Esophagus muscularis mucosa (tissue), 4 donors: ENCODE results near the gene CXXC4. TPM values are rescaled to one million over a fixed set of nuclear protein-coding genes. Genes with fewer than 3 reads are reported as not detected.

ENCODE experiments used
- DNase-seq: peaks from one replicate; pipeline ENCODE4 v3.0.0-alpha.2; 2017; ENCODE audit errors: extremely low spot score
- H3K27ac ChIP-seq, 4 donors: fragments of 200-600 bp; sonication (generic); replicated peaks in 1 of 4; 1 replicate in 3 of 4; 2 replicates in 1 of 4; pipeline ENCODE4 v1.5.1; 2016 to 2019; ENCODE audit warnings: mild to moderate bottlenecking in 1 of 4
- H3K27me3 ChIP-seq, 4 donors: fragments of 200-600 bp; sonication (generic); one replicate each; pipeline versions ENCODE4 v1.5.1 to v1.6.0; 2016 to 2019
- H3K36me3 ChIP-seq, 4 donors: fragments of 200-600 bp; sonication (generic); one replicate each; pipeline ENCODE4 v1.5.1; 2016 to 2019
- H3K4me1 ChIP-seq, 4 donors: fragments of 200-600 bp; sonication (generic); one replicate each; pipeline ENCODE4 v1.5.1; 2016 to 2019
- H3K4me3 ChIP-seq, 4 donors: fragments of 200-600 bp; sonication (generic); 1 replicate in 2 of 4; 2 replicates in 2 of 4; pipeline ENCODE4 v1.5.1; 2016 to 2019; ENCODE audit warnings: mild to moderate bottlenecking in 4 of 4, moderate library complexity in 1 of 4
- H3K9me3 ChIP-seq, 4 donors: fragments of 200-600 bp; sonication (generic); 1 replicate in 3 of 4; 2 replicates in 1 of 4; pipeline ENCODE4 v1.5.1; 2016 to 2019
- EP300 ChIP-seq: sonication (generic); formaldehyde crosslinking; IDR thresholded peaks from one replicate; pipeline ENCODE4 v1.6.1; 2017; ENCODE audit warnings: antibody characterized with exemption
- POLR2A ChIP-seq: fragments of 450-650 bp; IDR thresholded peaks from one replicate; pipeline ENCODE4 v1.6.1; 2017; ENCODE audit warnings: antibody characterized with exemption, moderate library complexity, mild to moderate bottlenecking, low read depth
- POLR2AphosphoS5 ChIP-seq, 2 donors: sonication (generic); formaldehyde crosslinking; IDR thresholded peaks; one replicate each; pipeline ENCODE4 v1.6.1; 2017; ENCODE audit warnings: antibody characterized with exemption in 2 of 2
- WGBS: methylation state at CpG from one replicate; pipeline ENCODE4 v1.1.5; 2018; 5-methylcytosine and 5-hydroxymethylcytosine counted together
- intact Hi-C: fragments of 100-400 bp; cut with DNase I; formaldehyde crosslinking; loops from one replicate; pipeline ENCODE4 v1.15.1; 2023
- total RNA-seq, 4 donors: library from RNA; depleted of rRNA; stranded (reverse); fragments of >200 nt; gene quantifications; one replicate each; pipeline versions ENCODE4 v1.1.0 to v1.2.1, GENCODE V29; 2016
- TF ChIP-seq, protein P1 (sequence below), 3 experiments: fragments of 200-600 bp in 2 of 3; fragments of 450-650 bp in 1 of 3; sonication (generic) in 2 of 3; IDR thresholded peaks; one replicate each; pipeline ENCODE4 v1.5.1; 2017 to 2019; ENCODE audit warnings: antibody characterized with exemption in 3 of 3, mild to moderate bottlenecking in 2 of 3, moderate library complexity in 1 of 3

CXXC4 gene
- total RNA-seq, 4 donors from 2014 or later: 1.7 to 3.3 (median 2.9) TPM

DNA sequence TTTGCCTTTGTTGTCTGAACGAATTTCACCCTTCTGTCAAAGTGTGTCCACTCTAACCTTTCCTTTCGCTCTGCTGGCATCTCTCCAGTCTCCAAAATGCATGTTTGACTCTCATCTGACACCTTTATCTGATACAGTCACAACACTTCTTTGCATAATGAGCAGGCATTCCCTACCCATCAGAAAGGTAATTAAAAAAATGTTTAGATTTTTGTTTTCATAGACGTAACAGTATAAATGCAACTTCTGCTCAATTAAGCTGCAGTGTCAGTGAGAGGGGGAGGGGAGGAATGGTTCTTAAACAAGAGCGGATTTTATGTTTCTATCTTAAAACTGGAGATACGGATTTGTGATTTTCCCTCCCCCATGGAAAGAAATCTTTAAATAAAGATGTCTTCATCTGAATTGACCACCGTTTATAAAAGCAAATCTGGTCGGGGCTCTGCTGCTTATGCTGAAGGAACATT lies 70.2 kb downstream of the CXXC4 start:
- H3K4me3 ChIP-seq: peak overlapping the region; percentile 40 to 54 (median 46)
- peaks cover 0 to 18% (median 11%) of the 10 kb centered on the region in 4 donors for H3K4me1 ChIP-seq
- TF ChIP-seq, protein P1, sequence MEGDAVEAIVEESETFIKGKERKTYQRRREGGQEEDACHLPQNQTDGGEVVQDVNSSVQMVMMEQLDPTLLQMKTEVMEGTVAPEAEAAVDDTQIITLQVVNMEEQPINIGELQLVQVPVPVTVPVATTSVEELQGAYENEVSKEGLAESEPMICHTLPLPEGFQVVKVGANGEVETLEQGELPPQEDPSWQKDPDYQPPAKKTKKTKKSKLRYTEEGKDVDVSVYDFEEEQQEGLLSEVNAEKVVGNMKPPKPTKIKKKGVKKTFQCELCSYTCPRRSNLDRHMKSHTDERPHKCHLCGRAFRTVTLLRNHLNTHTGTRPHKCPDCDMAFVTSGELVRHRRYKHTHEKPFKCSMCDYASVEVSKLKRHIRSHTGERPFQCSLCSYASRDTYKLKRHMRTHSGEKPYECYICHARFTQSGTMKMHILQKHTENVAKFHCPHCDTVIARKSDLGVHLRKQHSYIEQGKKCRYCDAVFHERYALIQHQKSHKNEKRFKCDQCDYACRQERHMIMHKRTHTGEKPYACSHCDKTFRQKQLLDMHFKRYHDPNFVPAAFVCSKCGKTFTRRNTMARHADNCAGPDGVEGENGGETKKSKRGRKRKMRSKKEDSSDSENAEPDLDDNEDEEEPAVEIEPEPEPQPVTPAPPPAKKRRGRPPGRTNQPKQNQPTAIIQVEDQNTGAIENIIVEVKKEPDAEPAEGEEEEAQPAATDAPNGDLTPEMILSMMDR (IDR thresholded peaks at IDR 0.05): no peak
- TF ChIP-seq POLR2AphosphoS5 (IDR thresholded peaks at IDR 0.05) (no peak), EP300 (no peak), POLR2A (no peak)

DNA sequence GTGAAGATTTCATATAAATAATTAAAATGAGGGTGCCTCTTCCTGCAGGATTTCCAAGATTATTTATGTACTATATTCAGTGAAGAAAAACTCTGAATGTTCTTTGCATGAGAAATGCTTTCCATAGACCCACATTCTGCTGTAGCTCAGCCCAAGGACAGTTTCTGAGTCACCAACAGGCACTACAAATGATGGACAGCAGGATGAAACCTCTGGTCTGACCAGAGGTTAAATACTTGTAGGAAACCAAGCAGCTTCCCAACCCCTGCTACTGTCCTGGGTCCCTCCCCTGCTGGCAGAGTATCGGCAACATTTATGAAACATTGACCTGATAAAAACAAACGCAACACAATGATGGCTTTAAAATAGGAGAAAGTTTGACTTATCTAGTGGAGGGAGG lies 73.1 kb downstream of the CXXC4 start:
- no peak overlapping the region for H3K4me3 ChIP-seq
- intact Hi-C loops: no loop called here
- H3K9me3 ChIP-seq: no peaks in the 10 kb centered on the region
- TF ChIP-seq EP300 (no peak), POLR2AphosphoS5 (IDR thresholded peaks at IDR 0.05) (no peak), POLR2A (no peak)
- TF ChIP-seq, protein P1 (IDR thresholded peaks at IDR 0.05): no peak
- peaks cover 0 to 18% (median 11%) of the 10 kb centered on the region in 4 donors for H3K4me1 ChIP-seq
- H3K36me3 ChIP-seq: no peaks in the 10 kb centered on the region
- H3K27me3 ChIP-seq: no peaks in the 10 kb centered on the region
- 81% methylated on average over 2 of the region's 2 CpGs for WGBS
- DNase-seq: no peak
- H3K27ac ChIP-seq: no peak overlapping the region

More for the DNA sequence above, 70.2 kb downstream of the CXXC4 start:
- no peak for DNase-seq
- no peak overlapping the region for H3K27ac ChIP-seq
- intact Hi-C loops: no loop called here
- no peaks in the 10 kb centered on the region for H3K27me3 ChIP-seq
- no peaks in the 10 kb centered on the region for H3K9me3 ChIP-seq
- H3K36me3 ChIP-seq: no peaks in the 10 kb centered on the region
- 24% methylated on average over 7 of the region's 7 CpGs for WGBS

DNA sequence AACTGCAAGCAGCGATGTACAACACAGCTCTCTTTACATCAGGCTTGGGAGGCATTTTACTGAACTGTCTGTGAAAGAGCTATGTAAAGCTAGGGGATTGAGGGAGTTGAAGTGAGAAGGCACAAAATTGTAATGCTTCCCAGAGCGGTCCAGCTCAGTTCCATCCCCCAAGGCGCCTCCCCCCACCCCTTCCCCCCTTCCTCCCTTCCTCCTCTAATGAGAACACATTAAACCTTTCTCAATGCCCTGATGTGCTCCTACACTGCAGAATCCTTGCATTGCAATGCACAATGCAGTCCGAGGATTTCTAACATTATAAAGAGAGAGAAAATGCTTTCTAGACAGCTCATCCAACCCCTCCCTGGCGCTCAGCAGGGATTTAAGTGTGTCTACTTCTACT lies 73.9 kb downstream of the CXXC4 start:
- TF ChIP-seq POLR2A: no peak
- TF ChIP-seq, protein P1 (IDR thresholded peaks at IDR 0.05): no peak
- no peak for TF ChIP-seq POLR2AphosphoS5 (IDR thresholded peaks at IDR 0.05)
- no peak for TF ChIP-seq EP300
- Histone ChIP-seq H3K9me3 (no peaks in the 10 kb centered on the region), H3K27me3 (no peaks in the 10 kb centered on the region), H3K36me3 (no peaks in the 10 kb centered on the region), H3K4me1 (peaks cover 0 to 18% (median 11%) of the 10 kb centered on the region in 4 donors), H3K4me3 (no peak overlapping the region), H3K27ac (no peak overlapping the region)
- WGBS: 33% methylated on average over 5 of the region's 5 CpGs
- intact Hi-C loops: no loop called here
- DNase-seq: no peak
